Measurements from ENCODE around the gene RHOH.

RHOH gene

GRCh38 chr4:40211224-40212185, 14.7 kb downstream of the RHOH start:
- H3K27ac ChIP-seq: no peak overlapping the region
- intact Hi-C loops (cut with DNase I; ENCODE audit: low total_unique reads): no loop called here
- no peaks in the 10 kb centered on the region for H3K9me3 ChIP-seq
- H3K36me3 ChIP-seq: no peaks in the 10 kb centered on the region
- no peak overlapping the region for H3K4me3 ChIP-seq
- TF ChIP-seq, protein P1, sequence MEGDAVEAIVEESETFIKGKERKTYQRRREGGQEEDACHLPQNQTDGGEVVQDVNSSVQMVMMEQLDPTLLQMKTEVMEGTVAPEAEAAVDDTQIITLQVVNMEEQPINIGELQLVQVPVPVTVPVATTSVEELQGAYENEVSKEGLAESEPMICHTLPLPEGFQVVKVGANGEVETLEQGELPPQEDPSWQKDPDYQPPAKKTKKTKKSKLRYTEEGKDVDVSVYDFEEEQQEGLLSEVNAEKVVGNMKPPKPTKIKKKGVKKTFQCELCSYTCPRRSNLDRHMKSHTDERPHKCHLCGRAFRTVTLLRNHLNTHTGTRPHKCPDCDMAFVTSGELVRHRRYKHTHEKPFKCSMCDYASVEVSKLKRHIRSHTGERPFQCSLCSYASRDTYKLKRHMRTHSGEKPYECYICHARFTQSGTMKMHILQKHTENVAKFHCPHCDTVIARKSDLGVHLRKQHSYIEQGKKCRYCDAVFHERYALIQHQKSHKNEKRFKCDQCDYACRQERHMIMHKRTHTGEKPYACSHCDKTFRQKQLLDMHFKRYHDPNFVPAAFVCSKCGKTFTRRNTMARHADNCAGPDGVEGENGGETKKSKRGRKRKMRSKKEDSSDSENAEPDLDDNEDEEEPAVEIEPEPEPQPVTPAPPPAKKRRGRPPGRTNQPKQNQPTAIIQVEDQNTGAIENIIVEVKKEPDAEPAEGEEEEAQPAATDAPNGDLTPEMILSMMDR (IDR thresholded peaks at IDR 0.05): no peak
- no peak for DNase-seq
- H3K4me1 ChIP-seq: no peaks in the 10 kb centered on the region
- H3K27me3 ChIP-seq: no peaks in the 10 kb centered on the region

DNA sequence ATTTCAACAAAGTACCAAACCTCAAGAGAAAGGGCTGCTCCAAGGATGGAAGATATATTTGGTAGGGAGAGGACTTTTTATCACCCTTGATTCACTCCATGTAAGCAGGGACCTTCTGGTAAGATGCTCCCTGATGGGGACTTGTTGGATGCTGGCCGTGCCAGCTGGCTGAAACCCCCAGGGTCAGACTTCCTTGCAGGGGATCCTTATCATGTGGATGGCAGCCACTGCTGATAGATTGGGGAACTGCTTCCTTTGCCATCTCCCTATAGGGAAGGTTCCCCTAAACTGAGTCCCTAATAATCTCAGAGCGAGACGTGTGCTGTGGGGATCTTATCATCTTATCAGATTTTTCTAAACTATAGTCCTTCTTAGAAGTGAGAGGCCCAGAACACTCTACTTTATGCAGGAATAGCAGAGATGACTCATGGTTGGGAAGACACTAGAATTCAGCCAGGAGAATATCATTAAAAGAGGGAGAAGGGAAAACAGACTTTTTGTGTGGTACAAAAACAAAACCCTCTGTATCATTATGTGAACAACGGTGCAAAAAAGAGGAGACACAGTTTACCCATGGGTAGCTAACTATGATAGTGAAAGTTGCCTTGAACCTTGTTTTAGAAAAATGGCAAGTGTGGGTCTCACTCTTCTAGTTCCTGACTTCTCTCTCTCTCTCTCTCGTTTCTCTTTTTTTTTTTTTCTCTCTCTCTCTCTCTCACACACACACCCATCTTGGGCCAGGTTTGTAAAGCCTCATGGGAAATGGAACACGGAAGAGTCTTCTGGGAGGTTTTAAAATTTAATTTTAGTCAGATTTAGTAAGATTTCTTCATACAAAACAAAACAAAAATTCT, 16.1 kb downstream of the RHOH start:
- intact Hi-C loops (cut with DNase I; ENCODE audit: low total_unique reads): no loop called here
- TF ChIP-seq, protein P1 (IDR thresholded peaks at IDR 0.05): no peak

DNA sequence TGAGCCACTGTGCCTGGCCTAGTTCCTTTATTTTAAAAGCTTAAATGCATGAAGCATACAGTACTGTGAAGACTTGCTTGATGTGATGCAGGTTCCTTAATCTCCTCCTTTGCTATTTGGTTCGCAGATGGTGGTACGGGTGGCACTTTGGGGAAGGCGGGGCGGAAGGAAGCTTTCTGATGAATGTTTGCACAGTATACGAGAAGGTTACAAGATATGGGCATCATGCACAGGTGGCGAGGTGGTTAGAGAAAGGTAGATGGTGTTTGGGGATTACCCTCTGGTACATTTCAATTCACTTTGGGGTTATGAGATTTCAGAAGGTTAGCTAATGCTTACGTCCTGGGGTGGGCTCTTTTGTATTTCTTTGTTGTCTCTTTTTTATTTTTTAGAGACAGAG, 17.2 kb downstream of the RHOH start:
- Histone ChIP-seq H3K27me3 (no peaks in the 10 kb centered on the region), H3K4me3 (no peak overlapping the region), H3K4me1 (no peaks in the 10 kb centered on the region), H3K27ac (no peak overlapping the region), H3K9me3 (no peaks in the 10 kb centered on the region), H3K36me3 (no peaks in the 10 kb centered on the region)
- intact Hi-C loops (cut with DNase I; ENCODE audit: low total_unique reads): no loop called here
- TF ChIP-seq, protein P1 (IDR thresholded peaks at IDR 0.05): no peak
- no peak for DNase-seq

More for the DNA sequence above, 16.1 kb downstream of the RHOH start:
- no peak for DNase-seq
- H3K9me3 ChIP-seq: no peaks in the 10 kb centered on the region
- H3K27me3 ChIP-seq: no peaks in the 10 kb centered on the region
- no peak overlapping the region for H3K4me3 ChIP-seq
- H3K4me1 ChIP-seq: no peaks in the 10 kb centered on the region
- no peak overlapping the region for H3K27ac ChIP-seq
- no peaks in the 10 kb centered on the region for H3K36me3 ChIP-seq

GRCh38 chr4:40214661-40215418, 18.0 kb downstream of the RHOH start:
- DNase-seq: no peak

More at GRCh38 chr4:40214661-40215418, 18.0 kb downstream of the RHOH start:
- Histone ChIP-seq H3K27ac (no peak overlapping the region), H3K4me1 (no peaks in the 10 kb centered on the region), H3K4me3 (no peak overlapping the region), H3K36me3 (no peaks in the 10 kb centered on the region), H3K9me3 (no peaks in the 10 kb centered on the region), H3K27me3 (no peaks in the 10 kb centered on the region)
- intact Hi-C loops (cut with DNase I; ENCODE audit: low total_unique reads): no loop called here
- TF ChIP-seq, protein P1 (IDR thresholded peaks at IDR 0.05): no peak
